Peyer's patch (tissue), 4 donors: ENCODE results near the gene RAB15. TPM values are rescaled to one million over a fixed set of nuclear protein-coding genes. Genes with fewer than 3 reads are reported as not detected.

Source experiments
- DNase-seq, 3 donors: peaks; one replicate each; pipeline ENCODE4 v3.0.0-alpha.2; 2017 to 2019
- H3K27ac ChIP-seq, 4 donors: fragments of 200-600 bp; sonication (generic); one replicate each; pipeline ENCODE4 v1.5.1; 2016 to 2019
- H3K27me3 ChIP-seq, 2 donors: fragments of 200-600 bp; sonication (generic); one replicate each; pipeline ENCODE4 v1.5.1; 2019
- H3K36me3 ChIP-seq, 3 donors: fragments of 200-600 bp; sonication (generic); one replicate each; pipeline ENCODE4 v1.5.1; 2016 to 2019
- H3K4me1 ChIP-seq, 4 donors: fragments of 200-600 bp; sonication (generic); one replicate each; pipeline ENCODE4 v1.5.1; 2016 to 2019
- H3K4me3 ChIP-seq, 4 donors: fragments of 200-600 bp; sonication (generic); 1 replicate in 3 of 4; 2 replicates in 1 of 4; pipeline ENCODE4 v1.5.1; 2016 to 2019; ENCODE audit warnings: mild to moderate bottlenecking in 1 of 4
- H3K9me3 ChIP-seq, 4 donors: fragments of 200-600 bp; sonication (generic); one replicate each; pipeline ENCODE4 v1.5.1; 2016 to 2019; ENCODE audit warnings: mild to moderate bottlenecking in 1 of 4
- CTCF ChIP-seq, 6 experiments: fragments of 450-650 bp in 4 of 6; fragments of 200-600 bp in 2 of 6; sonication (generic) in 1 of 6; IDR thresholded peaks; one replicate each; pipeline ENCODE4 v1.5.1; 2017 to 2019; ENCODE audit warnings: antibody characterized with exemption in 6 of 6, mild to moderate bottlenecking in 3 of 6, moderate library complexity in 1 of 6
- POLR2A ChIP-seq, 2 donors: fragments of 450-650 bp; IDR thresholded peaks; one replicate each; pipeline ENCODE4 v1.5.1; 2017; ENCODE audit warnings: antibody characterized with exemption in 2 of 2, mild to moderate bottlenecking in 2 of 2, moderate library complexity in 2 of 2
- total RNA-seq, 4 donors: library from RNA; depleted of rRNA; stranded (reverse); fragments of >200 nt; gene quantifications; one replicate each; pipeline ENCODE4 v1.1.0, GENCODE V29; 2016

The RAB15 gene
- total RNA-seq, 4 donors from 2014 or later: 17.4 to 29.8 (median 22.4) TPM

GRCh38 chr14:64970041-64970440, 2.1 kb downstream of the RAB15 start:
- Histone ChIP-seq H3K27ac (peak overlapping the region in 1 of 4 donors; percentile 47), H3K9me3 (no peaks in the 10 kb centered on the region), H3K4me3 (no peak overlapping the region), H3K27me3 (no peaks in the 10 kb centered on the region), H3K36me3 (no peaks in the 10 kb centered on the region), H3K4me1 (peaks cover 0 to 11% (median 4%) of the 10 kb centered on the region in 4 donors)
- no peak for DNase-seq
- no peak for TF ChIP-seq CTCF (IDR thresholded peaks at IDR 0.05)

- TF ChIP-seq POLR2A (IDR thresholded peaks at IDR 0.05): no peak
- TF ChIP-seq CTCF (IDR thresholded peaks at IDR 0.05): no peak
- H3K27ac ChIP-seq: no peak overlapping the region
- H3K4me3 ChIP-seq: no peak overlapping the region
Measured at GRCh38 chr14:64968651-64969050, 3.5 kb downstream of the RAB15 start.

GRCh38 chr14:64968167-64968566, 4.0 kb downstream of the RAB15 start:
- no peak overlapping the region for H3K4me3 ChIP-seq
- H3K27me3 ChIP-seq: no peaks in the 10 kb centered on the region
- no peak for TF ChIP-seq CTCF (IDR thresholded peaks at IDR 0.05)
- TF ChIP-seq POLR2A (IDR thresholded peaks at IDR 0.05): no peak
- DNase-seq: no peak
- no peaks in the 10 kb centered on the region for H3K9me3 ChIP-seq
- H3K36me3 ChIP-seq: no peaks in the 10 kb centered on the region
- H3K4me1 ChIP-seq: peaks cover 0 to 11% (median 4%) of the 10 kb centered on the region in 4 donors
- H3K27ac ChIP-seq: no peak overlapping the region

More at GRCh38 chr14:64968651-64969050, 3.5 kb downstream of the RAB15 start:
- Histone ChIP-seq H3K36me3 (no peaks in the 10 kb centered on the region), H3K27me3 (no peaks in the 10 kb centered on the region), H3K9me3 (no peaks in the 10 kb centered on the region), H3K4me1 (peaks cover 0 to 11% (median 4%) of the 10 kb centered on the region in 4 donors)
- no peak for DNase-seq

- peaks cover 0 to 11% (median 4%) of the 10 kb centered on the region in 4 donors for H3K4me1 ChIP-seq
- no peaks in the 10 kb centered on the region for H3K36me3 ChIP-seq
- no peak for DNase-seq
- H3K27me3 ChIP-seq: no peaks in the 10 kb centered on the region
- no peak overlapping the region for H3K27ac ChIP-seq
- TF ChIP-seq CTCF (IDR thresholded peaks at IDR 0.05) (no peak), POLR2A (IDR thresholded peaks at IDR 0.05) (no peak)
- H3K4me3 ChIP-seq: no peak overlapping the region
- H3K9me3 ChIP-seq: no peaks in the 10 kb centered on the region
Measured at GRCh38 chr14:64966976-64967375, 5.2 kb downstream of the RAB15 start.

GRCh38 chr14:64965356-64966000, 6.7 kb downstream of the RAB15 start:
- Histone ChIP-seq H3K9me3 (no peaks in the 10 kb centered on the region), H3K4me3 (no peak overlapping the region), H3K27ac (no peak overlapping the region), H3K27me3 (no peaks in the 10 kb centered on the region), H3K4me1 (no peaks in the 10 kb centered on the region), H3K36me3 (no peaks in the 10 kb centered on the region)
- TF ChIP-seq POLR2A (IDR thresholded peaks at IDR 0.05): no peak
- TF ChIP-seq CTCF (IDR thresholded peaks at IDR 0.05): no peak
- DNase-seq: no peak
